Right ventricle myocardium superior (tissue), 1 donor: ENCODE results near the gene INSL3. TPM values are rescaled to one million over a fixed set of nuclear protein-coding genes. Genes with fewer than 3 reads are reported as not detected.
A peak's percentile ranks its signal among the peaks of the same experiment; 100 is the strongest.

Experiments used
- ATAC-seq: fragments of 200-7000 bp; cut with Tn5 transposase; one replicate; pipeline ENCODE4 v1.9.1; 2020; ENCODE audit warnings: mild to moderate bottlenecking; ENCODE audit not compliant: poor library complexity
- DNase-seq: peaks from one replicate; pipeline ENCODE4 v3.0.0-alpha.2; 2020
- intact Hi-C: fragments of 100-400 bp; cut with DNase I; formaldehyde crosslinking; loops from one replicate; pipeline ENCODE4 v1.11.2; 2022
- total RNA-seq: library from RNA; stranded (reverse); fragmentation: NEBNext Ultra II Directional; extraction: Animal tissue kit (Norgen Biotek cat#: 25700); gene quantifications from one replicate; pipeline ENCODE4 v1.2.1, GENCODE V29; 2021
- donor health status: DM: no; HTN: yes; CAD: no; lungs with severe emphysema.

INSL3 gene
- total RNA-seq, 1 donor from 2014 or later = not detected

GRCh38 chr19:17772172-17772571 lies 49.1 kb downstream of the INSL3 start:
- DNase-seq = no peak
- ATAC-seq = no peak
- intact Hi-C loops = no loop called here

GRCh38 chr19:17770613-17771012 lies 50.7 kb downstream of the INSL3 start:
- DNase-seq (no peak), ATAC-seq (no peak)
- intact Hi-C loops = no loop called here

- DNase-seq = no peak
- no peak for ATAC-seq
- intact Hi-C loops = loop anchor here (5.0 kb wide), 1 partner anchor 65 kb away; no protein-coding TSS in a partner anchor
Measured at GRCh38 chr19:17767559-17767958, 53.8 kb downstream of the INSL3 start.

- ATAC-seq = peak; percentile 91
- intact Hi-C loops = loop anchor here (5.0 kb wide), 1 partner anchor 64 kb away; no protein-coding TSS in a partner anchor
- DNase-seq = peak; percentile 88
Measured at GRCh38 chr19:17766543-17767131, 54.7 kb downstream of the INSL3 start.

Other genes starting within 250 kb of the INSL3 start
- 0.05 TPM for gene UNC13A, start 133.2 kb downstream of the INSL3 start, total RNA-seq
- 25.1 TPM for gene MAP1S, start 102.0 kb downstream of the INSL3 start, total RNA-seq
- 0.75 TPM for gene FCHO1, start 70.0 kb downstream of the INSL3 start, total RNA-seq
- not detected for gene B3GNT3, start 26.4 kb downstream of the INSL3 start, total RNA-seq
- gene JAK3, start 26.5 kb upstream of the INSL3 start, total RNA-seq = 1.5 TPM
- 723 TPM for gene RPL18A, start 38.4 kb upstream of the INSL3 start, total RNA-seq
- gene SLC5A5, start 50.4 kb upstream of the INSL3 start, total RNA-seq = not detected
- gene CCDC124, start 111.5 kb upstream of the INSL3 start, total RNA-seq = 84.4 TPM
- not detected for gene KCNN1, start 145.6 kb upstream of the INSL3 start, total RNA-seq
- gene ARRDC2, start 186.7 kb upstream of the INSL3 start, total RNA-seq = 19.1 TPM